GM19438 (cell line): ENCODE data around the gene RNLS.
A peak's percentile ranks its signal among the peaks of the same experiment; 100 is the strongest.

ENCODE experiments used
- ATAC-seq: cut with Tn5 transposase; IDR thresholded peaks from one replicate; pipeline ENCODE4 v1.9.1; 2021; ENCODE audit warnings: low read depth; ENCODE audit not compliant: unreplicated experiment

The RNLS gene

DNA sequence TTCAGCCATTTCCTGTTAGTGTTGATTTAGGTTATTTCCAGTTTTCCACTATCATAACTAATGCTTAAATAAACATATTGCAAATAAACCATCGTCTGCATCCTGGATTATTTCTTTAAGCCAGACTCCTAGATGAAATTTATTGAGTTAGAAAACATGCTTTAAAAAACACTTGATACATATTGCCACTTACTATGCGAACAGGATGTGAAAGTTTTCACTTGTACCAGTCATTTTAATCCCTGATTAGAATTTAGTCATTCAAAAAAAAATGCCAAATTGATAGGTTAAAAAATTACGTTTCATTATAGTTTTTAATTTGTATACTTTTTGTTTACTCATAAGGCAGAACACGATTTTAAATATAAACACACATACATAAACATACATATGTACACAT is 309.6 kb downstream of the RNLS start:
- no peak for ATAC-seq

- ATAC-seq = peak; percentile 26
Observed at GRCh38 chr10:88271761-88272543, 311.2 kb downstream of the RNLS start.

DNA sequence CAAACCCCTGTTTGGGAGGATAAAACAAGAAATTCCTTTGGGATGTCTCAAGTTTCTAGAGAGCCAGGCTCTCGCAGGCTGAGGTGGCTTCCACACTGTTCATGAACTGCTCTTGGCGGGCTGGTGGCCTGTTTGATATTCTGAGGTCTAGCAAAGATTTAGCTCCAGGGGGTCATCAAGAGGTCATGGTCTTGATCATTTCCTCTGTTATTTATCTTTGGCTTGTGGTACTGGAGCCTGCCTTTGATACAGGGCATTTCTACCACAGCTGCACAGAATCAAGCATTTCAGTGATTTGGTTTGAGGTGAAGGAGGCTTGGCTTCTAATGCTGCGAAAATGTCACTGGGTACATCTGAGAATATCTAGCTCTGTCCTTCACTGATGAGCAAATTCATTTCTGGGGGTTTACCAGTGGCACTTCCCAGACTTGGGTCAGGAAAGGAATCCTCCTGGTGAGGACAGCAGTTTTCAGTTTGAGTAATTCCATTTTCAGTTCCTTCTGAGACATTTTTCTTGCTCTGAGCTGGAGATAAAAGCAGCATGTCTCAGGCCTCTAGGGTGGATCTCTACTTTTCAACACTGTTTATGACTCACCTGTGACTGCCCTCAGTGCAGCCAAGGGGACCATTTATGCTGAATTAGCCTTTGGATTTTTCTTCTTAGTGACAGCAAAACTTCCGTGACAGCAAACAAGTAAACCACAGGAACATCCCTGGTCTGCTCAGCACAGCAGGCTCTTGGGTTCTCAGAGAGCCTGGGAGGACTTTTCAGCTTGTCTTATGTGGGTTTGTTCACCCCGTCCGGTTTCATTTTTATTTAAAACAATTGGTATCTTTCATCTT is 312.0 kb downstream of the RNLS start:
- peak; percentile 82 for ATAC-seq

DNA sequence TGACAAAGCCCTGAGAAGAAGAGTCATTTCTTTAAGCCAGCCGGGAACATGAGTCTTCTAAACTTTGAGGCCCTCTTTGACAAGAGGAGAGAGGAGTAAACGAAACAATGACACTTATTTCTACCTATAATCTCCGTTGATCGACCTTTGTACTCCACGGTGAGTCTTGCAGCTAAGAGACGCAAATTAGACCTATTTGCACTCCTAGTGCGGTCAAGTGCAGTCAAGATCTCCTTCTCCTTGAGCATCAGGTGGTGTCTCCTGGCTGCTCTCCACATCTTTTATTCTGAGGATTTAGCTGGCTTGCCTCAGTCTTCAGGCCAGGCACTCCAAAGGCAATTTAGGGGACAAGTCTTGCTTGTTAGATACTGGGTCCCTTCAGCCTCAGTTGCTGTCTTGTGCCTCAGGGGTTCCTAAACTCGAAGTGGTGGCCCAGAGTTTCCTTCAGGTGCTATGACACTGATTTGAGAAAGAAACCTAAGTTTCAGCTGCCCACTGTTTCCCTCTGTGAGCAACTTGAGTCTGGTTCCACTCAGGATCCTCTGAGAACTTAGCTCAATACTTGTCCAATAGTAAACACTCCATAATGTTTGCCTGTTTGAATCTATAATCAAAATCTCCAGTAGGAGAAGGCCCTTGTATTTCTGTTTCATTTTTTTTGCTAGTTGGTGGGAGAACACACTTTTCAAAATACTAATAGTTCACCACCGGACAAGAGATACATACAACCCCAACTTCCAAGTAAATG is 312.9 kb downstream of the RNLS start:
- no peak for ATAC-seq

GRCh38 chr10:88262591-88263234 is 320.4 kb downstream of the RNLS start:
- no peak for ATAC-seq

DNA sequence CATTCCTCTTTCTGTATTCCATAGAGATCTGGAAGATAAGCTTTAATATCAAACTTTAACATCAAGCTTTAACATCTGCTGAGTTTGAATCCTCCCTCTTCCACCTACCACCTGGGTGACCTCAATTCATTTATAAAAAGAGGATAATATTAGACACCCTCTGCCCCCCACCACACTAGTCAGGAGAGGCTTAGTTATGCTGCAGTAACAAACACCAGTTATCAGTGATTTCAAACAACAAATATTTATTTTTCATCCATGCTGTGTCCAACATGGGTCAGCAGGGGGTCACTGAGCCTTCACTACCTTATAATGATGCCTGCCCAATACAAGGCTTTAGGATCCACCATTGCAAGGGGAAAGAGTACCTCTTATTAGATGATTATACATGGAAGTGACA is 322.0 kb downstream of the RNLS start:
- no peak for ATAC-seq

GRCh38 chr10:88260329-88261051 is 322.6 kb downstream of the RNLS start:
- no peak for ATAC-seq

- no peak for ATAC-seq
Observed at GRCh38 chr10:88259381-88259780, 323.7 kb downstream of the RNLS start.

DNA sequence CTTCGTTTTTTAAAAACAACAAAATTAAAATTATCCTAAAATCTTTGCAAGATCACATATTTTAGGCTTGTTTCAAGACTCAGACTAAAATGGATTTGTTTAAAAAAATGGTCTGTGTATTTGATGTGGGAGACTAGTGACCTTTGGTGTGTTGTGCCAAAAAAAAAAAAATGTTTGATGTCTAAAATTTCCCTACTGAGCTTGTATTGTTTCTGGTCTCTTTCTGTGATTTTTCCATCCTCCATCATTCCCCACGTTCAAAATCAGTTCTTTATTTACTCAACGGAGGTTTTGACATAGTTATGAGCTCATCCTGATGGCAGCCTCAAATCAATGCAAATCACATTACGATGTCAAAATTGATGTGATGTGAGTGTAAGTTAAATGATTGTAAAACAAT is 326.2 kb downstream of the RNLS start:
- ATAC-seq = no peak

DNA sequence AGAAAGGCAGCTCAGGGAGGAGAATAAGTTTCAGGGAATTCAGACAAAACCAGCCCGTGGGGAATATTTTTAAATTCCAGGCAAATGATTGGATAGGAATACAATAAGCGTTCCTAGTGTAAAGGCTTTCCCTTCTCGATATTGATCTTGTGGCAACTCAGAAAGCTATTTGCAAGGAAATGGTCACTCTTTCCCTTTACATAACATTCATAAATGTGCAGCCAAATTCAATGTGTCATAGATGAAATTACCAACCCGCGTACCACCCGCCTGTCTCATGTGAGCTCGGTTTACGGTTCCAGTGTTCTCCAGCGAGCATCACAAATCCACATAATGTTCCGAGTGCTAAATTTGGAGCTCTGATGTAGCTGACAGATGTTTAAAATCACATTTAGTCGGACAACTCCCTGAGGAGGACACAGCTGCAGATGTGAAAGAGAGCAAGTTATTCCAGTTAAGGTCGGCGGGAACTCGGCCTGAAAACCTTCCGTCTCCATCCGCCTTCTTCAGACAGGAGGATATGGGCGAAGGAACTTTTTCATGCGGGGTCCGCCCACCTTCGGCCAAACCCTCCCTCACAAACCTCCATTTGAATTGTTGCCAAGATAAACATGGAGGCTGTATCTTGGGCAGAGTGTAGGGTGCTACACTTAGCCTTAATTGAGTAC is 327.0 kb downstream of the RNLS start:
- ATAC-seq = no peak

- ATAC-seq = no peak
Observed at GRCh38 chr10:88254091-88254490, 329.0 kb downstream of the RNLS start.

DNA sequence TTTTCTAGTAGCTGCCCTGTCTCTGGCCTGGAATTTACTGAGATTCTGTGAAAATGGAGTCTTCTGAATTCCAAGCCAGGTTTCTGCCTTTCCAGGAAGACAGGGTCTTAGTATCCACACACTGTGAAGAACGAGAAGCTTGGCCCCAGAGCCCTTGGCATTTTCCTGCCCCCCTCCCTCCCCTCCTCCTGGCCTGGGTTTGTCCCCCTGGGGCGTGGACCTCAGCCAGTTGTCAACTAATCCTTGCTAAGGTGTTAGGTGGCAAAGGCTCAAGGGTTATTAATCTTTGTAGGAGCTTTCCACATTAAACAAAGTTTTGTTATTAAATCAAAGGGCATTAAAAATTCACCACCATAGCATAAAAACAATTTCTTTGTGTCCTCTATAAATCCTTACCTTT is 329.5 kb downstream of the RNLS start:
- ATAC-seq = no peak

DNA sequence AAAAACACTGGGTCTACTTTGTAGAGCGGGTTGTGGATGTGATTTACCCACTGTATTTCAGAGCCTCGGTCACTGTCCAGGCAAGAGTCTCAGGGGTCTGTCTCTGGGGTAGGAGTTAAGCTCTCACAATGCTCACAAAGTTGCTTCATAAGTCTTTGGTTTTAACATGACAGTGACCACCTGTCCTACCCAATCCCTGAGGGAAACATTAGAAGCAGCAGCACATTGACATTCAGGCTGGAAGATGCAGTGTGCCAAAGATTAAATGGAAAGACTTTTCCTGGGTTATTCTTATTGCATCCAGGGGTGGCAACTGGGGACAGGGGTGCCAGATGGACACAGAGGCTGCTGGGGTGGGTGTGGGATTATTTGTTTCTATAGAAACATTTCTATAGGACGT is 330.0 kb downstream of the RNLS start:
- ATAC-seq = no peak

- ATAC-seq = no peak
Observed at GRCh38 chr10:88249450-88249849, 333.7 kb downstream of the RNLS start.

- no peak for ATAC-seq
Observed at GRCh38 chr10:88246675-88247074, 336.4 kb downstream of the RNLS start.

DNA sequence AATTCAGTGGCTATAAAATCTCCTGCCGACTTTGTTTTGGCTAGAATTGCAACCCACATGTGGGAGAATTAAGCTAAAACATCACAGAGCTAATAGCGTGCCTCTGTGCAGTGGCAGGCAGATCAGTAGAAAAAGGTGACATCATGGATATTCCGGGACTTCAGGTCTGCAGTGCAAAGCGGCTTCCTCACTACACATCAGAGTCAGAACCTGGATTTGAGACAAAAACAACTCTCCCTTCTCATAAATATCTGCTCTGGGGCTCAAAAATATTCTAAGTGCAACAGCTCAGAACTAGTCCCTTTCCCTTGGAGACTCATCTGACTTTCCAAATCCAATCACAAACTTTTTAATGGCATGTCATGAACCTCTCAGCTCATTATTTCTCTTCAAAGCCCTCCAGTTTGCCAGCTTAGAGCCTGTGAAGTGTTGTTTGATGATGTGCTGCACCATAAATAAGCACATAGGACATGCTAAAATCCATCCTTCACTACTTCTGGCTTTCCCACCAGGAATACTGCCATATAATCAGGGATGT is 337.1 kb downstream of the RNLS start:
- ATAC-seq = no peak

DNA sequence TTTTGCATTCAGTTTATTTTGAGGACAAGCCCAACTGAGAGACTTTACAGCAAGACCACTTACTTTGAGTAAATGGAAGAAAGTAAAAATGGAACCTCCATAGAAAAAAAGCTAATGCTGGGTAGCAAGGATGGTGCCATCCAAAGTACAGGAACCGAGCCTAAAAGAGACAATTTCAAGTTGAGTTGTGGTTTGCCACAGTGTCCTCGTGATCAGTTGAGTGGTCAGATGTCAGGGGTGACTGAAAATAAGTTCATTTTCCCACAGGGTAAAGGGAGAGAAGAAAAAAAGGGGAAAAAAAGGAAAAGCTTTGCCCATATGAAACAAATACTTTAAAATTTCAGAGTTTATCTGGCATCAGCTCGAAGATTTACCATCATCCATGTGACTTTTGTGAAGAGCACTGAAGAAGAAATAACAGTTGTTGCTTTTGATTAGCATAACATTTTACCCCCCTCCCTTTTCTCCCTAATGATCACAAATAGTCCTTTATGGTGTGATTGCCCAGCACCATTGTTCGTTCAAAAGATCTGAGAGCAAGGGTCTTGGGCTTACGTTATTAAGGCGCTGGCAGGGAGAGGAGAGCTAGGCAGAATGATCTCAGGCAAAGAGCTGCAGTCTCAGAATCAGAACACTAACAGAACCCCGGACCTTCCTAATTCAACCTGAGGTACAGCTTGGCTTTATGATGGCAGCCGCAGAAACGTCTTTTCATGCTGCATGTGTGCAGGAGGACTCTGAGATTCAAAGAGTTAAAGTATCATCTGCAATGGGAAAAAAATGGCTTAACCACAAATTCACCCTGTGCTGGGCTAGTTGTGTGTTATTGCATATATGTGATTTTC is 338.1 kb downstream of the RNLS start:
- ATAC-seq = no peak
